ENCODE data around the gene ZNF664.

Gene ZNF664

GRCh38 chr12:123992118-123992825 is 19.3 kb downstream of the ZNF664 start:
- no peak for DNase-seq

- DNase-seq = no peak
Measured at GRCh38 chr12:123995023-123995748, 22.2 kb downstream of the ZNF664 start.

- DNase-seq = no peak
Measured at GRCh38 chr12:123996581-123996980, 23.6 kb downstream of the ZNF664 start.

- DNase-seq = no peak
Measured at GRCh38 chr12:123997033-123997822, 24.2 kb downstream of the ZNF664 start.

GRCh38 chr12:123997908-123998307 is 24.9 kb downstream of the ZNF664 start:
- DNase-seq = no peak

- DNase-seq = no peak
Measured at GRCh38 chr12:123998344-123998990, 25.5 kb downstream of the ZNF664 start.

GRCh38 chr12:123998991-123999359 is 26.0 kb downstream of the ZNF664 start:
- no peak for DNase-seq

GRCh38 chr12:124000111-124000510 is 27.1 kb downstream of the ZNF664 start:
- no peak for DNase-seq

GRCh38 chr12:124001343-124001742 is 28.3 kb downstream of the ZNF664 start:
- DNase-seq = no peak

- no peak for DNase-seq
Measured at GRCh38 chr12:124002021-124002644, 29.1 kb downstream of the ZNF664 start.

- no peak for DNase-seq
Measured at GRCh38 chr12:124002654-124003053, 29.6 kb downstream of the ZNF664 start.

GRCh38 chr12:124004233-124004875 is 31.3 kb downstream of the ZNF664 start:
- no peak for DNase-seq

- DNase-seq = no peak
Measured at GRCh38 chr12:124006085-124006845, 33.2 kb downstream of the ZNF664 start.

- no peak for DNase-seq
Measured at GRCh38 chr12:124006846-124007713, 34.1 kb downstream of the ZNF664 start.

- DNase-seq = no peak
Measured at GRCh38 chr12:124007826-124008570, 35.0 kb downstream of the ZNF664 start.

- no peak for DNase-seq
Measured at GRCh38 chr12:124008595-124008994, 35.6 kb downstream of the ZNF664 start.

- no peak for DNase-seq
Measured at GRCh38 chr12:124009781-124010180, 36.8 kb downstream of the ZNF664 start.

GRCh38 chr12:124010687-124011086 is 37.7 kb downstream of the ZNF664 start:
- DNase-seq = no peak

- DNase-seq = no peak
Measured at GRCh38 chr12:124011435-124012115, 38.6 kb downstream of the ZNF664 start.

All from NCI-H1092 (cell line).